GM19467 (cell line): ENCODE measurements around the gene TIPARP.
A peak's percentile ranks its signal among the peaks of the same experiment; 100 is the strongest.
"Not testable (repeated sequence)": the region's sequence is repeated elsewhere in the genome, so short reads cannot be mapped to it uniquely, and the experiment has no call there.

Experiments used
- ATAC-seq: cut with Tn5 transposase; IDR thresholded peaks from one replicate; pipeline ENCODE4 v1.9.1; 2021; ENCODE audit warnings: mild to moderate bottlenecking, moderate library complexity; ENCODE audit not compliant: unreplicated experiment

TIPARP gene

DNA sequence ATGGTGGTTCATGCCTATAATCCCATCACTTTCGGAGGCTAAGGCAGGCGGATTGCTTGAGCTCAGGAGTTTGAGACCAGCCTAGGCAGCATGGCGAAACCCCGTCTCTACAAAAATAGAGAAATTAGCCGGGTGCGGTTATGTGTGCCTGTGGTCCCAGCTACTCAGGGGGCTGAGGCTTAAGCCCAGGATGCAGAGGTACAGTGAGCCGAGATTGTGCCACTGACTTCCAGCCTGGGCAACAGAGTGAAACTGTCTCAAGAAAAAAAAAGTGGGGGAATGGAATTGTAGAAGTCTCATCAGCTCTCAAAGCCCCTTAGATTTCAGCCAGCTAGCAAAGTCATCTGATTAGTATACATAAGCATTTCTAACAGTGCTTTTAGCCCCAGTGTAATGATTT lies 33.2 kb downstream of the TIPARP start:
- no peak for ATAC-seq

DNA sequence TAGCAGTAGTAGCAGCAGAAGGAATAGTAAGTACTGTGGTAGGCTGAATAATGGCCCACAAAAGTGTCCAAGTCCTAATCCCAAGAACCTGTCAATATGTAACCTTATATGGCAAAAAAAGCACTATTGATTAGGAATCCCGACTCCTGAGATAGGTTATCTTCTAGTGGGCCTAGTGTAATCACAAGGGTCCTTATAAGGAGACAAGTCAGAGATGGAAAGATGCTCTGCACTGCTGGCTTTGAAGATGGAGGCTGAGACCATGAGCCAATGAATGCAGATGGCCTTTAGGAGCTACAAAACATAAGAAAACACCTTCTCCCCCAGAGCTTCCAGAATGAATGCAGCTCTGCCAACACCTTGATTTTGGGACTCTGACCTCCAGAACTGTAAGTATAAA lies 36.0 kb downstream of the TIPARP start:
- no peak for ATAC-seq

DNA sequence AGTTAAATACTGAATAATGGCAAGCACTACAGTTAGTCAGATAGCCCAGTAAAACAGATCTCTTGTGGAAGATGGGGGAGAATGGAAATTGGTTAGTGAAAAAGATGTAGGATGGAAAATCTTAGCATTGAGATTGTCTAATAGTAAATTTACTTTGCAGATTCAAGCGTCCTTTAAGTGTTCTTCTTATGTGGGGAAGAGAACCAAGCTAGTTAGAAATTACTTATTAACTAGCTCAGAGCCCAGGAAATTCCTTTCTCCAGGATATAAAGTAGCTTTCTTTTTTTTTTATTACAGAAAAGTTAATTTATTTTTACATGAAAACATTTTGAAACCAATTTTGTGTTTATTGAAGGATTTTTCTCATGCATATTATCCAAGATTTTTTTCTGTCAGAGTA lies 36.7 kb downstream of the TIPARP start:
- no peak for ATAC-seq

DNA sequence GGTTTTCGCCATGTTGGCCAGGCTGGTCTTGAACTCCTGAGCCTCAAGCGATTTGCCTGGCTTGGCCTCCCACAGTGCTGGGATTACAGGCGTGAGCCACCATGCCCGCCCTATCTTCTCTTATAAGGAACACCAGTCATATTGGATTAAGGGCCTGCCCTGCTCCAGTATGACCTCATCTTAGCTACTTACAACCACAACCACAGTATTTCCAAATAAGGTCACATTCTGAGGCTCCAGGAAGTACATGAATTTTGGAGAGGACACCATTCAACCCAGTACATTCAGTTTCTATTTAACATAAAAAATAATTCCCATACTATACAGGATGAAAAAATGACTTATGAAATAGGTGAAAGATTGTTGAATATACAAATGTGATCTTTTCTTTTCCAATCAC lies 37.6 kb downstream of the TIPARP start:
- ATAC-seq, result peak; percentile 72

DNA sequence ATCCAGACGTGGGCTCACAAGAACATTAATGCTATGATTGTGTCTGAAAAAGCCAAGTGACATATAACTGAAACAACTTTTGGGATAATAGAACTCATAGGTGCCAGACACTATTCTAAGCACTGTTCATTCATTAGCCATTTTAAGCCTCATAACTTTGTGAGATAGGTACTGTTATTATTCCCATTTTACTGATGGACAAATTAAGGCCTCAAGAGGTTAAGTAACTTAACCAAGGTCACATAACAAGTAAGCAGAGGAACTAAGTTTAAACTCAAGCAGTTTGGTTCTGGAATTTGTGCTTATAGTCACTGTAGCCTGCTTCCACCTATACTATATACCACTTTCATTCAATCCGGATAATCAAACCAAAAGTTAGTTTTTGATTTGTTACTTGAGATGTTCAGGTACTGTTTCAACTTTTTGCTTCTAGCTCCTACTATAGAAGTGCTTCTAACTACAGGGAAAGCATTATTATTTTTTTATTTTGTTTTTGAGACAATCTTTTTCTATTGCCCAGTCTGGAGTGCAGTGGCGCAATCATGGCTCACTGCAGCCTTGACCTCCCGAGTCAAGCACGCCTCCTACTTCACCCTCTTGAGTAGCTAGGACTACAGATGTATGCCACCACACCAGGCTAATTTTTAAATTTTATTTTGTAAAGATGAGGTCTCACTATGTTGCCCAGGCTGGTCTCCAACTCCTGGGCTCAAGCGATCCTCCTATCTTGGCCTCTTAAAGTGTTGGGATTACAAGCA lies 41.9 kb downstream of the TIPARP start:
- no peak for ATAC-seq

DNA sequence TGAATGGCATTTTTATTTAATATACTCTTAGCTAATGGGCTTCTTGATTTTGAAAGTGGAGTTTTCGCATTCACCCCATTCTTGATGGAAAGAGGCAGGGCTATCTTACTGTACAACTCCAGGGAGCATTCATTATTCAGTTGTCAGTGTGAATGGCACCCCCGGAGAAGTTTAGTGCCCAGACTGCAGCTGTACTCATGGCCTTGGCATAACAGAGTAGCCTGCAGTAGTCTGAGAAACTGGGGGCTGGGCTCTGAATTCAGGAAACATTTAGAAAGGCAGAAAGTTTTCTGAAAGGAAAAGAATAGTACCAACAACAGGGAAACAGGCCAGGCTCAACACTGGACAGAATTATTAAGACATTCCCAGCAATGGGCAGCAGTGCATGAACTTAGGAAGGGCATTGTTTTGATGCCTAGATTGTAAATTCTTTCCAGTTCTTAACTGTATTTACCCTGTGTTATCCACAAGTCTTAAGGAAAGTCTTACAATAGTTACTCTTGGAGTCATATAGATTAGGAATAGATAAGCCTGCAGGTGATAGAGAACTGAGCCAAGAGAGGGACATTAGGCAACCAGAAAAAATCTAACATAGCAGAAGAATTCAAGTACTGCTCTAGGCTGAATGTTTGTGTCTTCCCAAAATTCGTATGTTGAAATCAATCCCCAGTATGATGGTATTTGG lies 44.4 kb downstream of the TIPARP start:
- ATAC-seq, result no peak

DNA sequence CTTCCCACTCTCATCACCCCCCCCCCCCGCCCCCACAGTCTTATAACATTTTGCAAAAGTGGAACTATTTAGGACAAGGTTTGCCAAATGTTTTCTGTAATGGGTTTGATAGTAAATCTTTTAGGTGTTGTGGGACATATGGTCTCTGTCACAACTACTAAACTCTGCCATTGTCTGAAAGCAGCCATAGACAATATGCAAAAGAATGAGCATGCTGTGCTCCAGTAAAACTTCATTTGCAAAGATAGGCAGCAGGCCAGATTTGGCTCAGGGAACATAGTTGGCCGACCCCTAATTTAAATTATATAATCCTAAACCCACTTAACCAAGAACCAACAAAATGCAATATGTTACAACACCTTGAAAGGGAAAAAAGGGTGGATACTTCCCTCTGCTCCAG lies 46.4 kb downstream of the TIPARP start:
- no peak for ATAC-seq

DNA sequence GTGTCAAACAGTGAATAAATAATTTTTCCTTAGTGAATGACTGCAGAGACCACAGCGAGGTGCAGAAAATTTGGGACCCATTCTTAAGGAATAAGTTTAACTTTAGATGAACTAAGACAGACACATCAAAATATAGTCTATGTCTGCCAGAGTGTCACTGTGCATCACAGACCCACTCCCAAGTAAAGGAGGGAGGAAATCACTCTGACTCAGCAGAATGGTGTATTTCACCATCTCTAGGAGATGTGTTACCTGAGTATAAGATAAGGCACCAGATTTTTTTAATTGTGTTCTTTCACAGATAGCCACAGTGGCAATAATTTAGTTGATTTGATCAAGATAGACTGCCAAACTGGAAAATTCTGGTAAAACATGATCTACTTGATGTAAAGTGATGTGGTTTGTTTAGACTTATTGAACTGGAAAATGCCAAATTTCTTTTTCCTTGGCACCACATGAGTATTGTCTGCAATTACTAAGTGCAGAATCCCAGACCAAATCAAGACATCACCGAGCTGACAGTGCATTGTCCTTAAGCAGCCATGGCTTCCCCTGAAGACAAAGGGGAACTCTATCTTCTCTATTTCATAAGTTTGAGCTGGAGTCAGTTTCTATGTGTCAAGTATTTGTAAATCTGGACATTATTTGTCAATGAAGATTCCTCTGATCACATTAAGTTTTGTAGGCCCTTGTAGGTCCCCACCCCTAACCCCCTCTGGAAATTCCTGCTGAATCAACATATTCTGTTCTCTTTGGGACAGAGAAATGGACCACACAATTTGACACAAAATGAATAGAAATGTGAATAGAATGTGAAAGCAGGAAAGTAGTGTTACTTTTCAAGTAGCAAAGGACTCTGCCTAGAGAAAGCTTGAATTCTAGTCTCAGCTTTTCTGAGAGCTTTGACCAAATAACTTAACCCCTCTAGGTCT lies 47.6 kb downstream of the TIPARP start:
- ATAC-seq, result no peak

DNA sequence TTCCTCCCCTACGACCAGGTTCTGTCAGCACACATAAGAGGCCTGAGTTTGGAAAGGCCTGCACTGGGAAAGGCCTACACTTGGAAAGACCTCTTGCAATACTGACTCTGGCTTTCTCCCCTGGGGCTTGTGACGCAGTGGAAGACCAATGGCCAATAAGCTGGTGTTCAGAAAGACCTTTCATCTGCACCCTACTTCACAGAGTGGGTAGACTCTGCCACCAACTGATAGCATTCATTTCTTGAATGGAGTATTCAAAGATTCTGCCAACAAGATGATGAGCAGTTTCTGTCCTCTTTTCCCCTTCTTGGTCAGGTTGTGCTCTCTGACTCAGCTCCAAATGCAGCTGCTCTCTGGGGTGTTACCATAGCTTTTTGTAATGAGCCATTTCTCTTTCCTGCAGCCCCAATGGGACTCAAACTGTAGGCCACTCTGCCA lies 48.8 kb downstream of the TIPARP start:
- no peak for ATAC-seq

DNA sequence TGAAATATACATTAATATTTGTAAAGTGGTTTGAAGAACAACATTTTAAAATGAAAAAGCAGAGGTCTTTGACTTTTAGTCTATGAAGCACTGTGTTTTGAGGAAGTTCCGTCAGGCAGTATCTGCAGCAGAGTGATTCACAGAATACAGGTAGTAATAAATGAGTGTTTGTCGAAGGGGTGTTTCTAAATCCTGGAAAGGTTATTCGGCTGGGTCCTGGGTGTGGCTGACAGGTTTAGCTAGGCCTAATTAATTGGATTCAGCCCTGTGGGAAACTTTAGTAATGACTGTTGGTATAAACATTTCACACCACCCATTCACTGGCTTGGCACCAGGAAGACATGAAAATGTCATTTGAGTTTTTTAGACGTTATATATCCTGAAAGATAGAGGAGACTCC lies 51.3 kb downstream of the TIPARP start:
- no peak for ATAC-seq

DNA sequence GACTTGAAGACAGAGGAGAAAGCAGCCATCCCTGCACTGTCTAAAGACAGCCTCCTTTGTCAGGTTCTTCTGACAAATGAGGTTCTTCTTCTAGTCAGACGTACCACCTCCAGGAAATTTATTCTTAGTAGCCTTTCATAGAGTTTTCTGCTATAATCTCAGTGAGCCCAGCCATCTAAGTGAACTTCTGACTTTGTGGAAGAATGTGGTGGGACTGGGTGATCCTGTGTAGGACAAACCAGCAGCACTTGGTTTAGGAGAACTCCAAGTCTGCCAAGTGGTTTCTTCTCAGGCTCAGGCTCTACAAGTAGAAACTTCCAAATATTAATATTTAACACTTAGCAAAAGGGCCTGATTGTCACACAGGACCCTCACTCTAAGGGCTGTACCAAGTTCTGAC lies 52.1 kb downstream of the TIPARP start:
- no peak for ATAC-seq

DNA sequence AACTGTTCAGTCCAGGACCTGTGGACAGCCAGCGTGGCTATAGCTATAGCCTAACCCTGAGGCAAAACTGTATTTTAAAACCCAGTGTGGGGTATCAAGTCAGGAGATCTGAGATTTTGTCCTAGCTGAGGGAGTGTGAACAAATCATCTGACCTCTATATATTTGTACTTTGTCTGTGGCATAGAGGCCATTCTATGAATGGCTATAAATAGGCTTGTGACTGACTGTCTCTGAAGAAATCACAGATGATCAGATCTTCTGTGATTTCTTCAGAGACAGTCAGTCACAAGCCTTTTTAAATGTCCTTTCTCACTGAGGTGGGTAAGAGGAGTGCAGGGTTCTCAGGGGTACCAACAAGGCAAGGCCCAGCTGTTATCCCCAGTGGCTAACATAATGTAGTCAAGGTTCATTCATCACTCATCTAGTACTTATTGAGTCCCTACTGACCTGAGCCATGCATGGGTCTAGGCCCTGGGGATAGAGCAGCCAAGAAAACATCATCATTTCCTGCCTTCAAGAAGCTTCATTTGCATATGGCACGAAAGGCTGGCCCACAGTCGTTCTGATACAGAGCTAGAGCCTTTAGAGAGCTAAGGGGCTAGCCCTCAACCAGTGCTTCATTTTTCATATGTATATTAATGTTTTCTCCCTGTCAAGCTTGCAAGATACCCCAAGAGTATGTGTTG lies 53.3 kb downstream of the TIPARP start:
- ATAC-seq, result peak; percentile 81

DNA sequence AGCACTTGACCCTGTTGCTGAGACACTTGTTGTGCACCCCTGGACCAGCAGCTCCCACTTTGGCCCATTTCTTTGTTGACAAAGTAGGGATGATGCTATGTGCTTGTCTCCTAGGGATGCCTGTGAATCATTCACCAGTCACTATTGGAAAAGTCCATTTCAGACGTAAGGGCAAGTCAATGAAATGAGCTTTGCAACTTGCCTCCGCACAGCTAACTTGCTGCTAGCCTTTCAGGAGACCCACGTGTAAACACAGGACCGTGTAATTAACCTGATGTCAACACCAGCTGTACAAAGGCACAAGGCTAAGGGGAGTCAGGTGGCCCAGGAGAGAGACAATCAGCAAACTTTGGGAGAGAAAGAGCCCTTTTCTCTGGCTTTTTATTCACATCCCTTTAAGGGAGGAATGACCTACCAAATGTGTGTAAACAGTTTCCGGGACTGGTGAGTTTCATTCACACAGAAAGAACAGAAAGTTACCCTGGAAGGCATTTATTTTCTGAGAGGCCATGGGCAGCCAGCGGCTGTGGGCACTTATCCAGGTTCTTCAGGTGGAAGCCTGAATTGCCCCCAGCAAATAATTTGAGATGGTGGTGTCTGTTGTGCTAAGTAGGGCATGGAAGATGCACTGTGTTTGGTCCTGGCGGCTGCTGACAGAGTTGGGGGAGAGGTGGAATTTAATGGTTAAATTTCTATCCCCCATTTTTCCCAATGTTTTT lies 54.0 kb downstream of the TIPARP start:
- no peak for ATAC-seq

DNA sequence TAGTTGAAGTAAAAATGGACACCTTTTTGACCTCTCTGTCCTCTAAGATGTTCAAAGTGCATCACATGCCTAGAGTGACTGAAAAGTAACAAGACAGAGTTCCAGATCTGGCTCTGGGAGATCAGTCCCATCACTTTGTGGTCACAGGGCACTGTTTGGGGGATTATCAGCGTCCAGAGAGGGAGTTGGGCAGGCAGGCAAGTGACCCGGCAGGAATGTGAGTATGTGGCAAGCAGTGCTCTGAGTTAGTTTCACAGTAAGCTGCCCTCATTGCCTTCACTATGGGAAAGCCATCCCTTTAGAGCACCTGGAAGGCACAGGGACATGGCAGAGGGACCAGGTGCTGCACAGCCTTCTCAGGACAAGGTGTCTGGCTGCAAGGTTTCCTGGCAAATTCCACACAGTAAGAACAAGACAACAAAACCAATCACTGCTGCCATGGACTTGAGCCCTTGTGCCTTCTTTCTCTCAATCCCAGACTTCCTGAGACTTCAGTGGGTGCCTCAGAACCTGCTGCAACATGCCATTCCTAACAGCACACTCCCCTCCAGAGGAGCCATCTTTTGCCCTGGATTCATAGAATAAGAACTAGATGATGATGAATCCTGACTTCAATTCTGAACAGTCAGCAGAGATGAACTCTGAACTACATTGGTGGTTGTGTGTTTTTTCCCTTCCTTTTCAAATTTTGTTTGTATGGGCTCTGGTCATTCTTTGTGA lies 55.2 kb downstream of the TIPARP start:
- ATAC-seq, result no peak

DNA sequence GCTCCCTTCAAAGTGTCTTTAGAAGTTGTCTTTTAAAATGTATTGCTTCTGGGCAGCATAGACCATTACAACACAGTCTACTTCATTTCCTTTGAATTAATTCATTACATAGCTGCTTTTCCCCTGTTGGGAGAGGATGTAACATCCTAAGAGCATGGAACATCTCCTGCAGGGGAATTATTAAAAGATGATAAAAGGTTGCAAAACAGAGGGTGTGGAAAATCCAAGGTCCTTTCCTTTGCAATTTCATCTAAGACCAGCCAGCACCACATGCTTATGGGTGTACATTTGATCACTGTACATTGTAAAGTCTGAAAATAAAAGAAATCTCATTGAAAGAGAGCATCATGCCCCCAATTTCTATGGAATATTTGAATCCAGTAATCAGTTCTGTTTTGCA lies 57.4 kb downstream of the TIPARP start:
- ATAC-seq, result no peak

DNA sequence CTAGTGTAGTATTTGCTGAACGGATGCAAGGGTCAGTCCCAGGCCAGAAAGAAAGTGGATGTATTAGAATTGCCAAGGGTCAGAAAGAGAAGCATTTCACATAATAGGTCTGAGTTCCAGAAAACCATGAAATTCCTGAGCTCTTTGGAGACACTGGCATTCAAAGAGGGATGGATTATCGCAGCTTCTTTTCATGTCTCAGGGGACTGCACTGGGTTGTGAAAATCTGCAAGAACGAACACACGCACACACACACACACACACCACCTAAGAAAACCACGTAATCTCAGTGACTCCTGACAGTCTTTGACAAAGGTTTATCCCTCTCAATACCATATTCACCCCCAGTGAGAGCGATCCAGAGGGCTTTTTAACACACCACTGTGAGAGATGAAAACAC lies 57.9 kb downstream of the TIPARP start:
- ATAC-seq, result no peak

DNA sequence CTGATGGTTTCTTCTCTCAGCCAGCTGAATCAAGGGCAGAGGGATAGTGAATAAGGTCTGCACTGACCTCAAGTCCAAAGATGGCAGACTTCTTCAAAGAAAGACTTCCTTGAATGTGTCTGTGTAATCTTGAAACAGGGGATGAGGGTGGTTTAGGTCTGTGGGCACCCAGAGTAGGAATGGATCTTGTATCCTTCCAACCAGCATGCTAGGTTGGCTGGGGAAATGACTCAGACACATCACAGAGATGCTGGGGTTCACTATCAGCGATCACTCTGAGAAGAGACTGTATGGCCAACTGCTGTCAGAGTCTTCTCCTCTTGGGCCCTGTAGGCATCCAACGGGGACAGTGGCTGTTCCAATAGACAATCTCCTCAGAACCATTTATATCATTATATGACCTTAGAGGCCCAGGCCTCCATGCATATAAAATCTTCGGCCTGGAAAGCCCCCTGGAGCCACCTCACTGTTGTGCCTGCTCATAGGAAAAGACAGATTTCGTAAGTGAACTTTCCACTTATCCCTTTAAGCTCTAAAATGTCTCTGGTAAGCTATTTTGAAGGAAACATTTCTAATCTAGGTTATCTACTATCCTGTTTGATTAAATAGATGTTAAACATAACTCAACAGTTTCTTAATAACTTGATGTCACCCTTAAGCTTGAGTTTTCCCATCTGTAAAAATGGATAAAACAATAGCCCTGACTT lies 58.5 kb downstream of the TIPARP start:
- ATAC-seq, result no peak

DNA sequence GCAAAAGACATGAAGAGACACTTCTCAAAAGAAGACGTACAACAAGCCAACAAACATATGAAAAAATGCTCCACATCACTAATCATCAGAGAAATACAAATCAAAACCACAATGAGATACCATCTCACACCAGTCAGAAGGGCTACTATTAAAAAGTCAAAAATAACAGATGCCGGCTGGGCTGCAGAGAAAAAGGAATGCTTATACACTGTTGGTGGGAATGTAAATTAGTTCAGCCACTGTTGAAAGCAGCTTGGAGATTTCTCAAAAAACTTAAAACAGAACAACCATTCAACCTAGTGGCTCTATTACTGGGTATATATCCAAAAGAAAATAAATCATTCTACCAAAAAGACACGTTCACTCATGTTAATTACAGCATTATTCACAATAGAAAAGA lies 60.3 kb downstream of the TIPARP start:
- not testable (repeated sequence) for ATAC-seq

DNA sequence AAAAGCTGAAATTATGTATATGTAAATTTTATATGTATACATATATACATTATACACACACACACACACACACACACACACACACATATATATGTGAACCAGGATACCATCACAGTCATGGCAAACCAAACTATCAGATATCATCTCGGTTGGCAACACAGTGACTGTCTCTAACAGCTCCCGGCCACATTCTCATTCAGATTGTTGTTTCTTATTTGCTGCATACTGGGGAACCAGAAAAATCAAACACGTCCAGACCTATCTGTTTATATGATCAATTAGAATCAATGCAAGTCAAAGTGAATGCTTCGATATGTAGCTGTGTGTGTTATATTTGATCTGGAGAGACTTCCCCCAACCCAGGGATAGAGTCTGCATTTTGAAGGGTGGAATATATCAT lies 61.1 kb downstream of the TIPARP start:
- no peak for ATAC-seq
